ENCODE results near the gene MBD2. TPM values are rescaled to one million over a fixed set of nuclear protein-coding genes. Genes with fewer than 3 reads are reported as not detected.

The MBD2 gene
- total RNA-seq, 1 donor from 2014 or later, result 26.7 TPM

DNA sequence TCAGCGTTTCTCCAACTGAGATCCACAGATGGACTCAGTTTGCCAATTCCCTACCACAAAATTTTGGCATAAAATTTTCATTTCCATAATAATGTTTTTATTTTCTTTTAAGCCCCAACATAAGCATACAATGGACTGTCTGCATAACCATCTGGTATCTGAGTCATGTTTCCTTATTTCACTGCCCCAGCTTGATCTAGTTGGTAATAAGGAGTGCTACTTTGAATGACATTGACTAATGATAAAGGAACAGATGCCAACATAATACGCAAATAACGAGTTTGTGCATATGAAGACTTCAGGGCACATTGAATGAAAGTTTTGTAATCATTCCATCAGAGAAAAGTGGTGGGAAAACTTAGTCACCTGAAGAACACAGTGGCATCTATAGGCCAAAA, 8.8 kb upstream of the MBD2 start:
- no peaks in the 10 kb centered on the region for H3K27me3 ChIP-seq (ENCODE audit: control insufficient read depth, insufficient read depth, low read length)
- TF ChIP-seq, protein P1, sequence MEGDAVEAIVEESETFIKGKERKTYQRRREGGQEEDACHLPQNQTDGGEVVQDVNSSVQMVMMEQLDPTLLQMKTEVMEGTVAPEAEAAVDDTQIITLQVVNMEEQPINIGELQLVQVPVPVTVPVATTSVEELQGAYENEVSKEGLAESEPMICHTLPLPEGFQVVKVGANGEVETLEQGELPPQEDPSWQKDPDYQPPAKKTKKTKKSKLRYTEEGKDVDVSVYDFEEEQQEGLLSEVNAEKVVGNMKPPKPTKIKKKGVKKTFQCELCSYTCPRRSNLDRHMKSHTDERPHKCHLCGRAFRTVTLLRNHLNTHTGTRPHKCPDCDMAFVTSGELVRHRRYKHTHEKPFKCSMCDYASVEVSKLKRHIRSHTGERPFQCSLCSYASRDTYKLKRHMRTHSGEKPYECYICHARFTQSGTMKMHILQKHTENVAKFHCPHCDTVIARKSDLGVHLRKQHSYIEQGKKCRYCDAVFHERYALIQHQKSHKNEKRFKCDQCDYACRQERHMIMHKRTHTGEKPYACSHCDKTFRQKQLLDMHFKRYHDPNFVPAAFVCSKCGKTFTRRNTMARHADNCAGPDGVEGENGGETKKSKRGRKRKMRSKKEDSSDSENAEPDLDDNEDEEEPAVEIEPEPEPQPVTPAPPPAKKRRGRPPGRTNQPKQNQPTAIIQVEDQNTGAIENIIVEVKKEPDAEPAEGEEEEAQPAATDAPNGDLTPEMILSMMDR (IDR thresholded peaks at IDR 0.05; ENCODE audit: insufficient read depth, low read length, poor library complexity, severe bottlenecking), result no peak
- no peak for DNase-seq (ENCODE audit: low read depth)
- H3K4me3 ChIP-seq (ENCODE audit: low read depth, low read length), result no peak overlapping the region
- no peaks in the 10 kb centered on the region for H3K36me3 ChIP-seq (ENCODE audit: control insufficient read depth, insufficient read depth, low read length)

GRCh38 chr18:54232485-54233227, 8.2 kb upstream of the MBD2 start:
- H3K36me3 ChIP-seq (ENCODE audit: control insufficient read depth, insufficient read depth, low read length), result no peaks in the 10 kb centered on the region
- H3K4me3 ChIP-seq (ENCODE audit: low read depth, low read length), result no peak overlapping the region
- H3K27me3 ChIP-seq (ENCODE audit: control insufficient read depth, insufficient read depth, low read length), result no peaks in the 10 kb centered on the region
- DNase-seq (ENCODE audit: low read depth), result no peak
- TF ChIP-seq, protein P1 (IDR thresholded peaks at IDR 0.05; ENCODE audit: insufficient read depth, low read length, poor library complexity, severe bottlenecking), result no peak

- no peak for DNase-seq (ENCODE audit: low read depth)
- Histone ChIP-seq H3K36me3 (ENCODE audit: control insufficient read depth, insufficient read depth, low read length) (no peaks in the 10 kb centered on the region), H3K4me3 (ENCODE audit: low read depth, low read length) (no peak overlapping the region), H3K27me3 (ENCODE audit: control insufficient read depth, insufficient read depth, low read length) (no peaks in the 10 kb centered on the region)
- TF ChIP-seq, protein P1 (IDR thresholded peaks at IDR 0.05; ENCODE audit: insufficient read depth, low read length, poor library complexity, severe bottlenecking), result no peak
Observed at GRCh38 chr18:54229421-54230059, 5.1 kb upstream of the MBD2 start.

GRCh38 chr18:54228364-54228763, 3.9 kb upstream of the MBD2 start:
- Histone ChIP-seq H3K27me3 (ENCODE audit: control insufficient read depth, insufficient read depth, low read length) (no peaks in the 10 kb centered on the region), H3K4me3 (ENCODE audit: low read depth, low read length) (no peak overlapping the region), H3K36me3 (ENCODE audit: control insufficient read depth, insufficient read depth, low read length) (no peaks in the 10 kb centered on the region)
- TF ChIP-seq, protein P1 (IDR thresholded peaks at IDR 0.05; ENCODE audit: insufficient read depth, low read length, poor library complexity, severe bottlenecking), result no peak
- DNase-seq (ENCODE audit: low read depth), result no peak

- H3K27me3 ChIP-seq (ENCODE audit: control insufficient read depth, insufficient read depth, low read length), result no peaks in the 10 kb centered on the region
- no peaks in the 10 kb centered on the region for H3K36me3 ChIP-seq (ENCODE audit: control insufficient read depth, insufficient read depth, low read length)
- DNase-seq (ENCODE audit: low read depth), result peak; percentile 70
- peak overlapping the region; percentile 89 for H3K4me3 ChIP-seq (ENCODE audit: low read depth, low read length)
- TF ChIP-seq, protein P1 (IDR thresholded peaks at IDR 0.05; ENCODE audit: insufficient read depth, low read length, poor library complexity, severe bottlenecking), result no peak
Observed at GRCh38 chr18:54223568-54224241, 764 bp downstream of the MBD2 start.
